H1 (cell line): ENCODE measurements around the gene GPD1L. TPM values are rescaled to one million over a fixed set of nuclear protein-coding genes. Genes with fewer than 3 reads are reported as not detected.

Source experiments
- CTCF ChIA-PET: fragments of 300-600 bp; sonication (Branson Sonifier 250); formaldehyde crosslinking; loops from one replicate; lab custom pipeline; 2021; ENCODE audit not compliant: partially characterized antibody; lab: Charles Lee
- POLR2A ChIA-PET: fragments of 300-600 bp; sonication (Branson Sonifier 250); formaldehyde crosslinking; loops from one replicate; lab custom pipeline; 2021; ENCODE audit warnings: inconsistent platforms; ENCODE audit not compliant: partially characterized antibody; lab: Charles Lee
- DNase-seq, 2 experiments: peaks; one replicate each; pipeline versions ENCODE4 v3.0.0 to v3.0.0-alpha.2; 2010 to 2022; ENCODE audit warnings: low spot score in 2 of 2, low read depth in 1 of 2, mixed read lengths in 1 of 2
- FAIRE-seq: peaks from 2 replicates; lab custom pipeline; 2011; peaks lifted over from hg19 to GRCh38; lab: Jason Lieb, UNC
- H2AFZ ChIP-seq: 2 replicates; pipeline ENCODE4 v1.8.1; 2012; ENCODE audit warnings: low read length, inconsistent platforms
- H2AK5ac ChIP-seq: 2 replicates; pipeline ENCODE4 v1.6.1; 2013; ENCODE audit warnings: low read depth, low read length
- H2BK120ac ChIP-seq: replicated peaks from 2 replicates; pipeline ENCODE3; 2013; ENCODE audit warnings: low read depth, low read length, inconsistent platforms
- H2BK12ac ChIP-seq: 2 replicates; pipeline ENCODE4 v1.6.1; 2013; ENCODE audit warnings: low read depth, low read length
- H2BK15ac ChIP-seq: 2 replicates; pipeline ENCODE4 v1.6.1; 2013; ENCODE audit warnings: low read length
- H2BK20ac ChIP-seq: 2 replicates; pipeline ENCODE4 v1.6.1; 2013; ENCODE audit warnings: low read length
- H2BK5ac ChIP-seq: 2 replicates; pipeline ENCODE4 v1.6.1; 2013; ENCODE audit warnings: low read depth, low read length
- H3K14ac ChIP-seq: 2 replicates; pipeline ENCODE4 v1.6.1; 2013; ENCODE audit warnings: inconsistent platforms; ENCODE audit not compliant: insufficient read length
- H3K18ac ChIP-seq: 2 replicates; pipeline ENCODE4 v1.6.1; 2013; ENCODE audit warnings: low read length; ENCODE audit errors: extremely low read depth
- H3K23ac ChIP-seq: 2 replicates; pipeline ENCODE4 v1.6.1; 2013; ENCODE audit warnings: inconsistent platforms; ENCODE audit not compliant: insufficient read length
- H3K23me2 ChIP-seq: 2 replicates; pipeline ENCODE4 v1.6.1; 2013; ENCODE audit warnings: low read depth, low read length
- H3K27ac ChIP-seq: 2 replicates; pipeline ENCODE4 v1.6.1; 2011; ENCODE audit warnings: low read depth, low read length, inconsistent platforms
- H3K27me3 ChIP-seq, 4 experiments: replicated peaks in 1 of 4; 1 replicate in 1 of 4; 2 replicates in 3 of 4; pipeline versions ENCODE4 v1.6.1 to v1.8.1; 2011 to 2013; ENCODE audit warnings: low read length in 3 of 4, mild to moderate bottlenecking in 3 of 4, inconsistent platforms in 2 of 4, mixed read lengths in 2 of 4, moderate library complexity in 1 of 4; ENCODE audit not compliant: control insufficient read depth in 3 of 4, insufficient read depth in 3 of 4; ENCODE audit errors: extremely low read depth in 1 of 4
- H3K36me3 ChIP-seq, 4 experiments: 2 replicates each; pipeline versions ENCODE4 v1.6.1 to v1.8.1; 2011 to 2013; ENCODE audit warnings: mild to moderate bottlenecking in 4 of 4, low read length in 3 of 4, moderate library complexity in 2 of 4, control low read depth in 1 of 4, inconsistent platforms in 1 of 4; ENCODE audit not compliant: insufficient read depth in 4 of 4, control insufficient read depth in 2 of 4
- H3K4ac ChIP-seq: replicated peaks from 2 replicates; pipeline ENCODE3; 2013; ENCODE audit warnings: low read length, low read depth, mixed read lengths, inconsistent platforms; ENCODE audit not compliant: insufficient read length
- H3K4me1 ChIP-seq, 4 experiments: replicated peaks in 1 of 4; 1 replicate in 1 of 4; 2 replicates in 3 of 4; pipeline versions ENCODE4 v1.6.1 to v1.8.1; 2011 to 2013; ENCODE audit warnings: low read length in 3 of 4, inconsistent platforms in 2 of 4, mixed read lengths in 1 of 4; ENCODE audit not compliant: insufficient read depth in 4 of 4, control insufficient read depth in 3 of 4
- H3K4me2 ChIP-seq, 2 experiments: 2 replicates each; pipeline versions ENCODE4 v1.6.1 to v1.8.1; 2011 to 2013; ENCODE audit warnings: low read depth in 2 of 2, low read length in 2 of 2, control low read depth in 1 of 2, inconsistent platforms in 1 of 2, mild to moderate bottlenecking in 1 of 2; ENCODE audit not compliant: insufficient read depth in 1 of 2
- H3K4me3 ChIP-seq, 4 experiments: fragments of 200-600, 300-600 bp in 1 of 4; sonication (generic), shearing (Covaris generic), sonication (Bioruptor Twin) in 1 of 4; 2 replicates each; pipeline versions ENCODE4 v1.5.1 to v1.8.1; 2011 to 2016; ENCODE audit warnings: low read length in 4 of 4, low read depth in 3 of 4, control low read depth in 2 of 4, inconsistent platforms in 2 of 4, mild to moderate bottlenecking in 2 of 4, mixed read lengths in 1 of 4, moderate library complexity in 1 of 4; ENCODE audit not compliant: insufficient read depth in 2 of 4; ENCODE audit errors: extremely low read depth in 1 of 4
- H3K56ac ChIP-seq: replicated peaks from 2 replicates; pipeline ENCODE3; 2013; ENCODE audit warnings: low read depth, mild to moderate bottlenecking, mixed read lengths, low read length, inconsistent platforms; ENCODE audit not compliant: insufficient read length
- H3K79me1 ChIP-seq: 2 replicates; pipeline ENCODE4 v1.6.1; 2013; ENCODE audit warnings: low read depth, low read length, control low read depth
- H3K79me2 ChIP-seq, 2 experiments: 2 replicates each; pipeline versions ENCODE4 v1.6.1 to v1.8.1; 2012 to 2013; ENCODE audit warnings: low read length in 2 of 2, mild to moderate bottlenecking in 2 of 2, inconsistent platforms in 1 of 2; ENCODE audit not compliant: insufficient read depth in 2 of 2, control insufficient read depth in 1 of 2
- H3K9ac ChIP-seq, 4 experiments: replicated peaks in 1 of 4; 1 replicate in 1 of 4; 2 replicates in 3 of 4; pipeline versions ENCODE4 v1.6.1 to v1.8.1; 2011 to 2013; ENCODE audit warnings: low read depth in 3 of 4, low read length in 3 of 4, control low read depth in 2 of 4, mild to moderate bottlenecking in 2 of 4, moderate library complexity in 2 of 4, inconsistent platforms in 1 of 4; ENCODE audit errors: extremely low read depth in 1 of 4
- H3K9me3 ChIP-seq, 2 experiments: 2 replicates each; pipeline versions ENCODE4 v1.6.1 to v1.8.1; 2012 to 2013; ENCODE audit warnings: mild to moderate bottlenecking in 2 of 2, moderate library complexity in 2 of 2, control low read depth in 1 of 2, inconsistent platforms in 1 of 2, low read depth in 1 of 2, low read length in 1 of 2, mixed read lengths in 1 of 2; ENCODE audit not compliant: insufficient read depth in 2 of 2
- H4K20me1 ChIP-seq, 2 experiments: replicated peaks in 1 of 2; 2 replicates each; pipeline versions ENCODE3 to v1.8.1; 2011 to 2013; ENCODE audit warnings: inconsistent platforms in 2 of 2, low read length in 2 of 2, mild to moderate bottlenecking in 1 of 2; ENCODE audit not compliant: insufficient read depth in 2 of 2, control insufficient read depth in 1 of 2
- H4K5ac ChIP-seq: 2 replicates; pipeline ENCODE4 v1.6.1; 2013; ENCODE audit warnings: low read length, low read depth, mixed read lengths, inconsistent platforms; ENCODE audit not compliant: insufficient read length
- H4K8ac ChIP-seq: 2 replicates; pipeline ENCODE4 v1.8.0; 2013; ENCODE audit warnings: mild to moderate bottlenecking, moderate library complexity, low read length, inconsistent platforms; ENCODE audit not compliant: insufficient read depth; ENCODE audit errors: extremely low read depth
- H4K91ac ChIP-seq: replicated peaks from 2 replicates; pipeline ENCODE3; 2013; ENCODE audit warnings: low read length, mixed read lengths, inconsistent platforms; ENCODE audit not compliant: insufficient read length
- KDM1A ChIP-seq: fragments of 200-600, 300-600 bp; sonication (generic); IDR thresholded peaks from 2 replicates; pipeline ENCODE4 v1.7.1; 2016; ENCODE audit warnings: mild to moderate bottlenecking, low read length, borderline replicate concordance
- RXRA ChIP-seq: IDR thresholded peaks from 2 replicates; pipeline ENCODE4 v1.6.1; 2011; ENCODE audit warnings: low read depth, mild to moderate bottlenecking, low read length, moderate library complexity; ENCODE audit not compliant: insufficient read depth
- TCF12 ChIP-seq: IDR thresholded peaks from 2 replicates; pipeline ENCODE4 v1.6.1; 2011; ENCODE audit warnings: low read depth, mild to moderate bottlenecking, low read length
- WGBS, 2 experiments: shearing (Covaris generic) in 1 of 2; methylation state at CpG; one replicate each; pipeline versions ENCODE4 v1.1.6 to v1.1.7; 2013 to 2015; ENCODE audit warnings: low lambda C conversion rate in 2 of 2, mixed read lengths in 2 of 2, inconsistent platforms in 1 of 2, low coverage in 1 of 2, missing lambda C conversion rate in 1 of 2; ENCODE audit not compliant: insufficient replicate concordance in 2 of 2, insufficient coverage in 1 of 2, insufficient read length in 1 of 2; ENCODE audit errors: extremely low coverage in 1 of 2, missing lambda C conversion rate in 1 of 2; 5-methylcytosine and 5-hydroxymethylcytosine counted together
- polyA plus RNA-seq, 7 experiments: library from polyadenylated mRNA; depleted of rRNA in 3 of 7; stranded (reverse) in 5 of 7; unstranded in 2 of 7; fragments of >200 nt in 5 of 7; fragments of 200-250 nt in 2 of 7; gene quantifications; 1 replicate in 5 of 7; 2 replicates in 1 of 7; 4 replicates in 1 of 7; pipeline versions ENCODE4 v1.2.1 to v1.2.3, GENCODE V29; 2011 to 2013; ENCODE audit warnings: missing spikeins in 2 of 7, mixed read lengths in 2 of 7
- total RNA-seq: library from RNA; stranded (reverse); fragmentation: NEBNext Ultra II Directional; extraction: Animal tissue kit (Norgen Biotek cat#: 25700); gene quantifications from 2 replicates; pipeline ENCODE4 v1.2.1, GENCODE V29; 2021

Gene GPD1L
- total and polyA plus RNA-seq, 2 of the 8 experiments (the other 6 are each of a cell fraction or from before 2014, with no cell fraction given) = 2.4 to 8.4 TPM

DNA sequence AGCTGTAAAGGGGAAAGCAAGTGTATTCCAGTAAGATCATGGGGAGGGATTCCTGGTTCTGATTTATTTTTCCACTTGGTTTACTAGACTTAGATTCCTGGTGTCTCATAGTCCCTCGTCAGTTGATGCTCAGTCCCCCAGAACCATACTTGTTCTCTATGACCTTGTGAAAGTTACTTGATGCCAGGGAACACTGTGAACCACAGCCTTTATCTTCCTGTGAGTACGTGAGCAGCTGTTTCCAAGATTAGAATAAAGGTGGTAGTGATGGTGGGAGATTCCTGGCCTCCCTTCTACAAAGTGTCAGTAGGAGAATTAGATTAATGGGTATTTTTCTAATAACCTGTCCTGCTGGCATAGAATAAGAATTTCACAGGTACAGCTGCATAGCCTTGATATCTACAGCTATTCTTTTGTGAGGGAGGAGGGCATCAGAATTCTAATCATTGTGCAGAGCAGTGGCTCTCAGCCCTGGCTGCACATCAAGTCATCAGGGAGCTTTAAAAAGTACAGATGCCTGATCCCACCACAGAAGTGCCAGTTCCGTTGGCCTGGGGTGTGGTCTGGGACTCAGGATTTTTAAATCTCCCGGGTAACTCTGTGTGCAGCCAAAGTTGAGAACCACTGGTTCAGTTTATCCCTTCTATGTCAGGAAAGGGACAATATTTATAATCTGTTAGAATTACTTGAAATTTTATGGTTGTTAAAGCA lies 20.0 kb downstream of the GPD1L start:
- H3K27ac ChIP-seq = no peak overlapping the region
- no peaks in the 10 kb centered on the region for H3K36me3 ChIP-seq
- no peak overlapping the region for H3K23ac ChIP-seq
- DNase-seq (no peak), FAIRE-seq (no peak)
- H2BK5ac ChIP-seq = no peak overlapping the region
- no peak for TF ChIP-seq RXRA
- TF ChIP-seq TCF12 = no peak
- no peak for TF ChIP-seq KDM1A
- no peak overlapping the region for H4K8ac ChIP-seq
- no peak overlapping the region for H2BK12ac ChIP-seq
- no peaks in the 10 kb centered on the region for H3K23me2 ChIP-seq
- H3K18ac ChIP-seq = no peak overlapping the region
- H3K9me3 ChIP-seq = no peaks in the 10 kb centered on the region
- no peak overlapping the region for H3K9ac ChIP-seq
- no peaks in the 10 kb centered on the region for H3K27me3 ChIP-seq
- no peak overlapping the region for H3K4me3 ChIP-seq
- H3K56ac ChIP-seq = no peak overlapping the region
- peaks cover 0 to 2% of the 10 kb centered on the region in 2 experiments for H4K20me1 ChIP-seq
- CTCF ChIA-PET = interaction anchor here (0.5 to 1.2 kb wide), 5 partner anchors 10 to 107 kb away, joined by 3 to 4 read pairs (median 3); no protein-coding TSS in a partner anchor
- no peaks in the 10 kb centered on the region for H3K79me1 ChIP-seq
- WGBS, 2 experiments = 88% methylated on average over 4 of the region's 4 CpGs; no CpG with 5 or more reads in 1 of the 2 experiments
- POLR2A ChIA-PET = interaction anchor here (0.6 kb wide), 1 partner anchor 1830 kb away, joined by 3 read pairs; no protein-coding TSS in a partner anchor
- H2AFZ ChIP-seq = no peak overlapping the region
- H2AK5ac ChIP-seq = no peak overlapping the region
- no peaks in the 10 kb centered on the region for H3K79me2 ChIP-seq
- no peak overlapping the region for H4K5ac ChIP-seq
- no peak overlapping the region for H2BK120ac ChIP-seq
- no peak overlapping the region for H3K14ac ChIP-seq
- no peak overlapping the region for H3K4ac ChIP-seq
- H3K4me1 ChIP-seq = peaks cover 0 to 3% (median 0%) of the 10 kb centered on the region in 4 experiments; a peak in 1 of 7 replicates
- H2BK20ac ChIP-seq = no peak overlapping the region
- no peak overlapping the region for H3K4me2 ChIP-seq
- no peak overlapping the region for H2BK15ac ChIP-seq
- H4K91ac ChIP-seq = no peak overlapping the region
